Loucy (cell line): Measurements from ENCODE around the gene RAB27A.

Experiments
- CTCF ChIP-seq: fragments of 200-600 bp; sonication (generic); conservative IDR thresholded peaks from 2 replicates; pipeline ENCODE4 v1.5.1; 2014; ENCODE audit warnings: mild to moderate bottlenecking, antibody characterized with exemption, low read length
- EZH2phosphoT487 ChIP-seq: fragments of 200-600 bp; IDR thresholded peaks from 2 replicates; pipeline ENCODE4 v1.6.1; 2018; ENCODE audit warnings: antibody characterized with exemption, mild to moderate bottlenecking, moderate library complexity, borderline replicate concordance

- TF ChIP-seq CTCF = no peak
- no peak for TF ChIP-seq EZH2phosphoT487
Measured at GRCh38 chr15:55268176-55268695, 21.4 kb downstream of the RAB27A start.
